Measurements from ENCODE around the gene ZSCAN10. TPM values are rescaled to one million over a fixed set of nuclear protein-coding genes. Genes with fewer than 3 reads are reported as not detected.
"Not testable (repeated sequence)": the region's sequence is repeated elsewhere in the genome, so short reads cannot be mapped to it uniquely, and the experiment has no call there.

ZSCAN10 gene
- total RNA-seq, 1 experiment from 2014 or later: 207 TPM

- H4K20me1 ChIP-seq (ENCODE audit: control insufficient read depth, insufficient read depth, insufficient read length); H3K79me1 ChIP-seq (ENCODE audit: insufficient read depth, low read depth, low read length, poor library complexity, severe bottlenecking); H4K5ac ChIP-seq (ENCODE audit: insufficient read length, low read depth, low read length); H2BK120ac ChIP-seq (ENCODE audit: low read depth, low read length, poor library complexity, severe bottlenecking); H4K91ac ChIP-seq (ENCODE audit: insufficient read length, low read depth, low read length); H3K27me3 ChIP-seq (ENCODE audit: insufficient read depth, low read length); H3K4ac ChIP-seq (ENCODE audit: low read depth, low read length); H3K27ac Mint-ChIP-seq; H3K23me2 ChIP-seq (ENCODE audit: insufficient read length, low read depth, low read length, poor library complexity, severe bottlenecking); H3K14ac ChIP-seq (ENCODE audit: insufficient read depth, low read length); H2BK5ac ChIP-seq (ENCODE audit: insufficient read length, low read length); H3K9me3 Mint-ChIP-seq; H3K9me3 ChIP-seq (ENCODE audit: control insufficient read depth, low read depth, low read length); H2AFZ ChIP-seq (ENCODE audit: low read length); H3K4me1 Mint-ChIP-seq; H3K18ac ChIP-seq (ENCODE audit: insufficient read length, low read depth, low read length); H3K4me2 ChIP-seq (ENCODE audit: insufficient read depth, insufficient read length, low read length); H3K27ac ChIP-seq (ENCODE audit: insufficient read length, low read depth, low read length); H3K4me1 ChIP-seq (ENCODE audit: insufficient read depth, low read length); H3K56ac ChIP-seq (ENCODE audit: insufficient read length, low read depth, low read length); H3T11ph ChIP-seq (ENCODE audit: low read length); H3K27me3 Mint-ChIP-seq (ENCODE audit: low read depth); H2BK15ac ChIP-seq (ENCODE audit: low read depth, low read length); DNase-seq; H3K4me3 Mint-ChIP-seq; H2BK12ac ChIP-seq (ENCODE audit: insufficient read length, low read depth, low read length); H4K8ac ChIP-seq (replicated peaks; ENCODE audit: insufficient read length, low read depth, low read length); H3K9ac ChIP-seq (ENCODE audit: extremely low read depth, insufficient read length, low read length); H3K79me2 ChIP-seq (ENCODE audit: insufficient read depth, low read length); H3K23ac ChIP-seq (ENCODE audit: insufficient read length, low read depth, low read length); H2BK20ac ChIP-seq (ENCODE audit: low read depth, low read length, poor library complexity, severe bottlenecking); H2AK5ac ChIP-seq (ENCODE audit: insufficient read length, low read length): not testable (repeated sequence)
- no CpG with 5 or more reads among the region's 13 CpGs for WGBS (ENCODE audit: extremely low coverage, insufficient read length, low lambda C conversion rate)
- H3K36me3 Mint-ChIP-seq (ENCODE audit: insufficient read depth in 1 of 3, low read depth in 3 of 3): peaks cover 0 to 36% (median 3%) of the 10 kb centered on the region in 3 experiments; a peak in 3 of 7 replicates
Measured at GRCh38 chr16:3081957-3082356, 17.1 kb downstream of the ZSCAN10 start.

Measured in H9 (cell line).